Measurements from ENCODE around the gene ARPP21. TPM values are rescaled to one million over a fixed set of nuclear protein-coding genes. Genes with fewer than 3 reads are reported as not detected.

Gene ARPP21
- total RNA-seq, 1 donor, result not detected

DNA sequence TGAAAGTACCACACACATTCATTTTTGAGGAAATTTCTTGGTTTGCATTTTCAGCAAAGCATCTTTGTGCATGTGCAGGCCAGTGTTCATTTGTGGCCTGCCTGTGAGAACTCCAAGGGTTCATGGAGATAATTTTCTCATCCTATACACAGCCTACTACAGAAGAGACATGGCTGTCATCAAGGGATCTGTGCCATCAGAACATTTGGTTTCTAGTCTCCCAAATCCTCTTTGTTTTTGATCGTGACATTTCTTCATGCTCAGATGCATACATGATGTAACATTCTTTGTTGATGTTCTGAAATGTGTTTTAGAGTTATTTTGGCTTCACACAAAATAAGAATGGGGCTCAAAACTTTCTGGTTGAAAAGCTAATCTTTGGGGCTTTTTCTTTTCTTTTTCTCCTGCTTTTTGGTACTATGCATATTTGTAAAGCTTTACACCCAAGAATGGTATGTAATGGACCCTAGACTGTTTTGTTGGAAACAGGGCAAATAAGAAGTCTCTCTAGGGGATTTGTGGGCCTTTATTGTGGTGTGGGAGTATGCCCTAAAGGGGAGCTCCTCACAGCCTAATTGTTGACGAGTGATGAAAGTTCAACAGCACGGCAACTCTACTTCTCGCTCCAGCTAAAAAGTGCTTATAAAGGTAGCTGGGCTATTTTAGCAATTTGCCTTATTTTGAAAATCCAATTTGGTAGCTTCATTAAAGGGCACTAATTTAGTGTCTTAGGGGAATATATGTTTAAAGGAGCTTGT lies 3.2 kb upstream of the ARPP21 start:
- peaks cover 33% of the 10 kb centered on the region for H3K27me3 ChIP-seq (ENCODE audit: insufficient read depth, low read length)
- no peaks in the 10 kb centered on the region for H3K9me3 ChIP-seq (ENCODE audit: low read depth, low read length)
- H3K4me1 ChIP-seq (ENCODE audit: insufficient read depth, low read length), result no peaks in the 10 kb centered on the region
- H3K4me3 ChIP-seq (ENCODE audit: low read length), result no peak overlapping the region

DNA sequence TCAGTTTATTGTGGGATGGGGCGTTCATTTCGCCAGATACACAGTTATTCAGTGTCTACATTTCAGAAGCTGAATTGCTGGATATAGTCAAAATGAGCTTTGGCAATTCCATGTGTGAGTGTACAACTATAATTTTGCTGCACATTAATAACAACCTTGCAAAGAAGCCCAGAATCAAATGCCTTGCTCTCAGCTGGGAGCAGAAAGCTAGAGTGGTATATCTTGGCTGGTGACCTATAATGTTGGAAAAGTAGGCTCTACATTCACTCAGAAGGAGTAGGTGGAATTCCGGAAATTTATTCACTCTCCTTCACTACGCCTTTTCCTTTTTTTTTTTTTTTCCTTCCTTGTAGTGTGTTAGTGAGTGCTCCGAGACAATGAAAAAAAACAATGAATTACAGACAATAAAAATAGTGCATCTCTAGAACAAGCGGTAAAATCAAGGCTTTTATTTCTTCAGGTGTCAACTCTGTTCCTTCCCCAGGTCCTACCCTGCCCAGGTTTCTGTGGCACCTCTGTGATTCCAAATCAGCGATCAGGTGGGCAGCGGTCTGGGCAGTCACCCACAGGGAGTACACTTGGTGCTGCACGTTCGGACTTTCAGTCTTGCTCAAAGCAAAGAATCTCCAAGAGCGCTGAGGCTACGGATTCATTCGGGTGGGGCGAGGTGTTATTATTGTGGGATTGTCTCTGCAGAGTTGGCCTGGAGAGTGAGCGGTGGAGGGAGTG lies 910 bp upstream of the ARPP21 start:
- Histone ChIP-seq H3K4me1 (ENCODE audit: insufficient read depth, low read length) (no peaks in the 10 kb centered on the region), H3K9me3 (ENCODE audit: low read depth, low read length) (no peaks in the 10 kb centered on the region), H3K27me3 (ENCODE audit: insufficient read depth, low read length) (peaks cover 37% of the 10 kb centered on the region), H3K4me3 (ENCODE audit: low read length) (no peak overlapping the region)

GRCh38 chr3:35638980-35639253 lies 408 bp upstream of the ARPP21 start:
- Histone ChIP-seq H3K4me3 (ENCODE audit: low read length) (no peak overlapping the region), H3K9me3 (ENCODE audit: low read depth, low read length) (no peaks in the 10 kb centered on the region), H3K27me3 (ENCODE audit: insufficient read depth, low read length) (peaks cover 37% of the 10 kb centered on the region), H3K4me1 (ENCODE audit: insufficient read depth, low read length) (no peaks in the 10 kb centered on the region)

DNA sequence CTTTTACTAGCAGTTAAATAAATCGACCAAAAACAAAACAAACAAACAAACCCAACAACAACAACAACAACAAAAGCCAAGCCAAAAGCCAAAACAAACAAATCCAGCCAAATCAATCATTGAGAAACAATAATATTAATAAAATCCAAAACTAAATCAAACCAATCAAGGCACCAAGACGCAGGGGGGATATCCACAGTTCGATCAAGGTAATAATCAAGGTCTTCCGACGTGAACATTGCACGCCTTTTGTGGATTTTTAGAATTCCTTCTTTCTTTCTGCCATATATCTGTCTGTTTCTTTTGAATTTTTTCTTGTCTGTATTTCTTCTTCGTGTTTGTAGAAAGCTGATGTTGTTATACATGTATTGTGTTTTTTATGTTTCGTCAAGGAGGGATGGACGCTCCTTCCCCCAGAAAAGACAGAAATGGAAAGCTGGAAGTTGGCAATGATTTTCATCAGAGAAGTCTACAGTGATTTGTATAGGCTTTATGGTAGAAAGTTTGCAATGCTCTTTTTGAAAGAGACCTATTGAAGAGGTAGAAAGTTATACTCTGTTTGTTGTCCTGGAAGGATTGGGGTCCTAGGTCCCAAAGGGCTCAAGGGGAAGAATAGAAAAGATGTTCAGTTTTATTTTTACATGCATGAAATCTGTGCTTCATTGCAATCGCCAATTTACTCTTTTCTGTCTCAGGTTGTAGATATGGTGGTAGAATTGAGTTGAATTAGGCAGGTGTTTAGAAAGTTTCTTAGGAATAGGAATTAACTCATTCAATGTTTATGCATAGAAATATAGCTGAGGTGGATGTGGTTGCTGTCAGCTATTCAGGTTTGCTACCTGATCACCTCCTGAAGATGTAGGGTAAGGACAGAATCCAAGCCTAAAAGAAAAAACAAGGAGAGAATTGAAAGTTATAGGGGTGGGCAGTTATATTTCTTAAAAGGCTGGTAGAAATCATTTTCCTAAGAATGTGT lies 1.2 kb downstream of the ARPP21 start:
- H3K4me1 ChIP-seq (ENCODE audit: insufficient read depth, low read length), result no peaks in the 10 kb centered on the region
- no peak overlapping the region for H3K4me3 ChIP-seq (ENCODE audit: low read length)
- peaks cover 37% of the 10 kb centered on the region for H3K27me3 ChIP-seq (ENCODE audit: insufficient read depth, low read length)

DNA sequence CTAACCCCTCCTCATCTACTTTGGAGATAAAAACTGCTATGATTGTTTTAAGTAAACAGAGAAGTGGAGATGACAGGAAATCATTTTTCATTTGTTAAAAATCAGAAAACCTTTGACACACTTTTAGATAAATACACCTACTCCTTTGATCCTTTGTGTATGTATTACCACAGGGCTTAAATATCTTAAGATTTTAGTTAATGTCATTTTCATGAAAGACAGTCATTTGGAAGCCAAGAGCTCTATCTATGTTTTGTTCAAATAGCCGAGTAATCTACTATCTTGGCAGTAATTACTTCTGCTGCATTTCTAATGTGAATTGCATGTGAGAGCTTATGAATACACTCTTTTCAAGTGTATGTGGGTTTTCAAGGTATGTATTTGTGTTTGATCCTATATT lies 2.0 kb downstream of the ARPP21 start:
- Histone ChIP-seq H3K27me3 (ENCODE audit: insufficient read depth, low read length) (peaks cover 37% of the 10 kb centered on the region), H3K9me3 (ENCODE audit: low read depth, low read length) (no peaks in the 10 kb centered on the region), H3K4me3 (ENCODE audit: low read length) (no peak overlapping the region), H3K4me1 (ENCODE audit: insufficient read depth, low read length) (no peaks in the 10 kb centered on the region)

More for the DNA sequence above, 1.2 kb downstream of the ARPP21 start:
- no peaks in the 10 kb centered on the region for H3K9me3 ChIP-seq (ENCODE audit: low read depth, low read length)

DNA sequence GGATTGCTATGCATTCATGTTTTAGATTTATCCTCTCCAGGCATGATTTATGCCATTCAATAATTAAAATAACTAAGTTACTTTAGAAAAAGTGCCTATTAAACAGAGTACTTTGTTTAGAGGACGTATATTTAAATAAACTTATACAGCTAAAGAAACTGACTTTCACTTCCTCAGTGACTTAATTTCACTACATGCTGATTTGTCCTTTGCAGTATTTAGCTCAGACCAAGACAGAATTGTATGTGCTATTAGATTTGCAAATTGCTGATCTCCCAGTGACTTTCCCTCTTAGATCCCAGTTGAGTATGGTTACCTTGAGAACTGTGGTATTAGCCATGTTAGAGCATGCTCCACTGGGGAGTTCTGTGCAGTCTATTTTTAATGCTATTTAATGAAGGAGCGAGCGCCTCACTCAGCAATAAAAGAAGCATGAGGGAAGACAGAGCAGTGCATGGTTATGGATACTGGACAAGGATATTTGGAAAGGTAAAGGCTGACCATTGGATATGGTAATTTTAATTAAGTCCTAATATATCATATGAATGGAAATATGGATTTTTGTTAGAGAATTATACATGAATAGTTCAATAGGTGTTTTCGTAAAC lies 2.7 kb downstream of the ARPP21 start:
- Histone ChIP-seq H3K9me3 (ENCODE audit: low read depth, low read length) (no peaks in the 10 kb centered on the region), H3K4me3 (ENCODE audit: low read length) (no peak overlapping the region), H3K27me3 (ENCODE audit: insufficient read depth, low read length) (peaks cover 37% of the 10 kb centered on the region), H3K4me1 (ENCODE audit: insufficient read depth, low read length) (no peaks in the 10 kb centered on the region)

GRCh38 chr3:35643495-35643894 lies 4.2 kb downstream of the ARPP21 start:
- H3K4me3 ChIP-seq (ENCODE audit: low read length), result no peak overlapping the region
- no peaks in the 10 kb centered on the region for H3K9me3 ChIP-seq (ENCODE audit: low read depth, low read length)
- no peaks in the 10 kb centered on the region for H3K4me1 ChIP-seq (ENCODE audit: insufficient read depth, low read length)
- H3K27me3 ChIP-seq (ENCODE audit: insufficient read depth, low read length), result peaks cover 26% of the 10 kb centered on the region

GRCh38 chr3:35644451-35644850 lies 5.1 kb downstream of the ARPP21 start:
- H3K27me3 ChIP-seq (ENCODE audit: insufficient read depth, low read length), result peaks cover 17% of the 10 kb centered on the region

GRCh38 chr3:35645189-35645588 lies 5.9 kb downstream of the ARPP21 start:
- peaks cover 12% of the 10 kb centered on the region for H3K27me3 ChIP-seq (ENCODE audit: insufficient read depth, low read length)

More at GRCh38 chr3:35644451-35644850, 5.1 kb downstream of the ARPP21 start:
- Histone ChIP-seq H3K4me3 (ENCODE audit: low read length) (no peak overlapping the region), H3K4me1 (ENCODE audit: insufficient read depth, low read length) (no peaks in the 10 kb centered on the region), H3K9me3 (ENCODE audit: low read depth, low read length) (no peaks in the 10 kb centered on the region)

GRCh38 chr3:35646081-35646480 lies 6.8 kb downstream of the ARPP21 start:
- peaks cover 5% of the 10 kb centered on the region for H3K27me3 ChIP-seq (ENCODE audit: insufficient read depth, low read length)
- no peaks in the 10 kb centered on the region for H3K4me1 ChIP-seq (ENCODE audit: insufficient read depth, low read length)
- H3K4me3 ChIP-seq (ENCODE audit: low read length), result no peak overlapping the region
- no peaks in the 10 kb centered on the region for H3K9me3 ChIP-seq (ENCODE audit: low read depth, low read length)

More at GRCh38 chr3:35645189-35645588, 5.9 kb downstream of the ARPP21 start:
- Histone ChIP-seq H3K4me3 (ENCODE audit: low read length) (no peak overlapping the region), H3K4me1 (ENCODE audit: insufficient read depth, low read length) (no peaks in the 10 kb centered on the region), H3K9me3 (ENCODE audit: low read depth, low read length) (no peaks in the 10 kb centered on the region)

- H3K4me1 ChIP-seq (ENCODE audit: insufficient read depth, low read length), result no peaks in the 10 kb centered on the region
- no peak overlapping the region for H3K4me3 ChIP-seq (ENCODE audit: low read length)
- H3K9me3 ChIP-seq (ENCODE audit: low read depth, low read length), result no peaks in the 10 kb centered on the region
- H3K27me3 ChIP-seq (ENCODE audit: insufficient read depth, low read length), result no peaks in the 10 kb centered on the region
These were observed 8.1 kb downstream of the ARPP21 start for GRCh38 chr3:35647461-35647860.

GRCh38 chr3:35648347-35648746 lies 9.0 kb downstream of the ARPP21 start:
- no peaks in the 10 kb centered on the region for H3K4me1 ChIP-seq (ENCODE audit: insufficient read depth, low read length)
- no peaks in the 10 kb centered on the region for H3K27me3 ChIP-seq (ENCODE audit: insufficient read depth, low read length)
- no peak overlapping the region for H3K4me3 ChIP-seq (ENCODE audit: low read length)
- H3K9me3 ChIP-seq (ENCODE audit: low read depth, low read length), result no peaks in the 10 kb centered on the region

GRCh38 chr3:35649405-35649804 lies 10.1 kb downstream of the ARPP21 start:
- H3K9me3 ChIP-seq (ENCODE audit: low read depth, low read length), result no peaks in the 10 kb centered on the region
- no peaks in the 10 kb centered on the region for H3K4me1 ChIP-seq (ENCODE audit: insufficient read depth, low read length)
- H3K27me3 ChIP-seq (ENCODE audit: insufficient read depth, low read length), result no peaks in the 10 kb centered on the region
- no peak overlapping the region for H3K4me3 ChIP-seq (ENCODE audit: low read length)

DNA sequence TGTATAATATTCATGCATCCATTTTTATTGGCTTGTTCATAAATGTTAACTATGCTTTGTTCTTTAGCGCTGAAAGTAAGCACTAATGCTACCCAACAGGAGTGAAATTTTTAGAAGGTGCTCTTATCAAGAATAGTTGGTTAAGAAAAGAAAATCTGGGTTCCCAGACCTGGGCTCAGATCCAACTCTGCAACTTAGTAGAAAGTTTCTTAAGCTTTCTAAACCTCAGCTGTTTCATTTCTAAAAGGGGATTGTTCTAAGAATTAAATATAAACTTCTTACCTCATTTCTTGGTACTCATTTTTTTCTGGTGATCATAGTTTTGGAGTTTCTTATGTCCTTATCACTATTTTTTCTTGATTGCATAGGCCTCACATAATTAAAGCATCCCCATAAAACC lies 12.1 kb downstream of the ARPP21 start:
- Histone ChIP-seq H3K4me1 (ENCODE audit: insufficient read depth, low read length) (no peaks in the 10 kb centered on the region), H3K27me3 (ENCODE audit: insufficient read depth, low read length) (no peaks in the 10 kb centered on the region), H3K4me3 (ENCODE audit: low read length) (no peak overlapping the region), H3K9me3 (ENCODE audit: low read depth, low read length) (no peaks in the 10 kb centered on the region)

DNA sequence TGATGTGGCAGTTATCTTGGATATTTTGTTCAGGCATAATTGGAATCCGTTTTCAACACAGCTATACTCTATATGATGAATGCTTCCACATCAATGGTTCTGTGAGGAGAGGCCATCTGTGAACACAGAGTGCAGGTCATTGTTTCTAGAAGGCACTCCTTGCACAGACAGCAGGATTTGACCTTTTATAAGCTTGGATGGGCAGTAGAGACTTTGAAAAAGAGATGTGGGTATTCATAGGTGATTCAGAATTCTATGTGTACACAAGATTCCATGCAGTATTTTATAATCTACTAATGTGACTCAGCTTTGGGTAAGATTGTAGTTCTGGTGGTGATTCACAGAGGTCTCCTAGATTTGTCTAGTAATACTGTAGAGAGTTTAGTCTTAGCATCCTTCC lies 12.5 kb downstream of the ARPP21 start:
- Histone ChIP-seq H3K9me3 (ENCODE audit: low read depth, low read length) (no peaks in the 10 kb centered on the region), H3K4me3 (ENCODE audit: low read length) (no peak overlapping the region), H3K4me1 (ENCODE audit: insufficient read depth, low read length) (no peaks in the 10 kb centered on the region), H3K27me3 (ENCODE audit: insufficient read depth, low read length) (no peaks in the 10 kb centered on the region)

Measured in mononuclear cell (primary cell).